Frontal cortex (tissue), 4 donors: Measurements from ENCODE around the gene ADD1. TPM values are rescaled to one million over a fixed set of nuclear protein-coding genes. Genes with fewer than 3 reads are reported as not detected.
A peak's percentile ranks its signal among the peaks of the same experiment; 100 is the strongest.

Source experiments
- DNase-seq, 2 donors: peaks; one replicate each; pipeline ENCODE4 v3.0.0; 2012; ENCODE audit warnings: low spot score in 2 of 2
- FAIRE-seq: peaks from 2 replicates; lab custom pipeline; 2012; peaks lifted over from hg19 to GRCh38; lab: Jason Lieb, UNC
- total RNA-seq: library from RNA; depleted of rRNA; stranded (reverse); fragments of >200 nt; gene quantifications from one replicate; pipeline ENCODE4 v1.2.3, GENCODE V29; 2014
- donor health status: control.
- donor health status: control.
- donor health status: control.

Gene ADD1
- total RNA-seq, 1 donor from 2014 or later = 178 TPM

DNA sequence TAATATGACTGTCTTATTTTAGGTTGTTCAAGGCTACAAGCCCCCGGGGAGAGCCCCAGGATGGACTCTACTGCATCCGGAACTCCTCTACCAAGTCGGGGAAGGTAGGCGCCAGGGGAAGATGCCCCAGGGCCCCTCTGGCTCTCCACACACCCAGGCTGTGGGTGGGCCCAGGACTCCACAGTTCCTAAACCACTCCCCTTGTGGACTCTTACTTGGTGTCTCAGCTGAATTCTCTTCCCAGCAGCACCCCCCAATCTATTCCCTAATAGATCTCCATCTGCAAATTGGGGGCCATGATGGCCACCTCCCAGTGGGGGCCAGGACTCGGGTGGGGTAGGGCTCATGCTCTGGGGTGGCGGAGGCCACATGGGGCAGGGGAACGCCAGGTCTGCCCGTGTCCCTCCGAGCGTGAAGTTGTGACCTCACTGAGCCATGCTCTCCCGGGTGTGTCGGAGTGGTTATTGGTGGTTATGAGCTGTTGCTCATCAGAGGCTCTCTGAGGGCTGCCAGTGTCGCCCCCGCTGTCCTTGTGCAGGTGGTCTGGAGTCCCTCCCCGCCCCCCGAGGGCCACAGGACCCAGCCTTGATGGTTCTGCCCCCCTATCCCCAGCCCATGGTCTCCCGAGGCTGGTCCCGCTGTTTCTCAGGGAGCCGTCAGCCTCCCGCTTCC, 11.2 kb upstream of the ADD1 start:
- FAIRE-seq (no peak), DNase-seq (peak in 1 of 2 donors; percentile 5)

DNA sequence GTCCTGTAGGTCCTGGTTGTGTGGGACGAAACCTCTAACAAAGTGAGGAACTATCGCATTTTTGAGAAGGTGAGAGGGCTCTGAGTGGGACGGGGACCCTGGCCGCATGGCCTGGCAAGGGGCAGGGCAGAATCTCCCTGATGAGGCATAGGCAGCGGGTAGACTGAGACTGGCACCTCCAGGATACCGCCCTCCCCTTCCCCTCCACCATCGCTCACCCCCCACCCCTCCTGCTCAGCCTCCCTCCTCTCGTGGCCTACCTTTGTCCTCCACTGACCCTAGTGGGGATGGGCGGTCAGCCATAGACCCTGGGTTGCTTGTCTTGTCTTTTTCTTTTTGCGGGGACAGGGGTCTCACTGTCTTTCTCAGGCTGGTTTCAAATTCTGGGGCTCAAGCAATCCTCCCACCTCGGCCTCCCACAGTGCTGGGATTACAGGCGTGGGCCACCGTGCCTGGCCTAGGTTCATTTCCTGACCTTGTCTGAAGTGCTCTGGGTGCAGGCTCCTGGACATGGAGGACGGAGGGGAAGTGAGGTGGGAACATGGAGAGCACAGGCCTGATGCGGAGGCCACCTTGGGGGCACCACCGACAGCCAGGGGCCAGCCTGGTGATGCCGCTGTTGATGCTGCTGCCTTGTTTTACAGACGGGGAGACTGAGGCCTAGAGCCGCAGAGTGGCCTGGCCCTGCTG, 10.5 kb upstream of the ADD1 start:
- DNase-seq (no peak), FAIRE-seq (no peak)

DNA sequence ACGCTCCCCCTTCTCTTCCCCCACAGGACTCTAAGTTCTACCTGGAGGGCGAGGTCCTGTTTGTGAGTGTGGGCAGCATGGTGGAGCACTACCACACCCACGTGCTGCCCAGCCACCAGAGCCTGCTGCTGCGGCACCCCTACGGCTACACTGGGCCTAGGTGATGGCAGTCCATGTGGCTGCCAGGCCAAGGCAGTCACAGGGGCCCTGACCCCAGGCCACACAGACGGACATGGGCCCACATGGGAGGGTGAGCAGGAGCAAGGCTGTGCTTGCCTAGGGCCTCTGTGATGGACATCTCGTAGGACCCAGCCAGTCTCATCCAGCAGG, 10.0 kb upstream of the ADD1 start:
- DNase-seq (no peak), FAIRE-seq (no peak)

DNA sequence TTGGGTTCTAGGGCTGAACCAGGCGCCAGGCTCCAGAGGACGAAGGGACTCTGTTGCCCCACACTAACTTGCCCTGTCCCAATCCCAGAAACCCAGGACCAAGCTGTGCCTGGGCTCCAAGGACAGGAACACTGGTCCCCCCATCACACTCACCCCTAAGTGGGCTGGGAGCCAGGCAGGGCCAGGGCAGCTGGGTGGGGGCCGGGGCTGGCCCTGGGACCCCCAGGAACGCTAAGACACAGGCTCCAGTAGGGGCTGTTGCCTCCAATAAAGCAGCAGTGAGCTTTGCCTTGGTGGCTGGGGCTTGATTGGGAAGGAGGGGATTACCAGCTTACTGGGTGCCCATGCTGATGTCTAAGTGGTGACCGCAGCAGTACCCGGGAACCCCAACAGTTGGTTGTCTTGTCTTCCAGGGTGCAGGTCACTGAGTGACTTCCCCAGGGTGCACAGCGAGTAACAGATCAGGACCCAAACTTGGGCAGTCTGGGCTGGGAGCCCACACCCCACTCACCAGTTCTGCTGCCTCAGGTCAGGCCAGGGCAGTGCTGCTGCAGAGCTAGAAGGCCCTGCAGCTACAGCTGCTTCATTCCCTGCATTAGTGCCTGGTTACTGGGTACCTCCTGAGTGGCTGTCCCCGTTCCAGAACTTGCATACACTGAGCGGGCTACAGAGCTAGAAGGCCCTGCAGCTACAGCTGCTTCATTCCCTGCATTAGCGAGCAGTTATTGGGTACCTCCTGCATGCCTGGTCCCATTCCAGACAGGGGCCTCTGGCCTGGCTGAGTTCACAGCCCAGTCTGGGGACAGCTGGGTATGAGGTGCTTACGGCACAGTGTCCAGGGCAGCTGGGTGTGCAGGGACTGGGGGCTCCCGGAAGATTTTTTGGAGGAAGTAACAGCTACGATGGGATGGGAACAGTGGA, 9.4 kb upstream of the ADD1 start:
- DNase-seq (no peak), FAIRE-seq (no peak)

DNA sequence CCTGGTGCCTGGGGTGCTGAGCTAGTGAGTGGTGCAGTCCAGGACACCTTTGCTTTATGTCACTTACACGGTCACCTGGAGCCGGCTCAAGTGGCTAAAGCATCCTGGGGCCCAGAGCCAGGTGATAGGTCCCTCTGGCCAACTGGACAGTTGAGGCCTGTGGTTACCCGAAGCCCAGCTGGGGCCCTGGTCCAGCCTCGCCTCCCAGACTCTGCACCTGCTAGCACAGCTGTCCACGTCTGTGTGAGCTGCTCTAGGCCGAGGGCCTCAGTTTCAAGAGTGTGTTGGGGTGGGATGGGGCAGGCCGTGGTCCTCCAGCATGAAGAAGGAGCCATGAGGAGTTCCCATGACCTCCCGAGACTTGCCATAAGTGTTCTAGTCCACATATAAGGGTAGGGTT, 7.7 kb upstream of the ADD1 start:
- FAIRE-seq = no peak
- no peak for DNase-seq

DNA sequence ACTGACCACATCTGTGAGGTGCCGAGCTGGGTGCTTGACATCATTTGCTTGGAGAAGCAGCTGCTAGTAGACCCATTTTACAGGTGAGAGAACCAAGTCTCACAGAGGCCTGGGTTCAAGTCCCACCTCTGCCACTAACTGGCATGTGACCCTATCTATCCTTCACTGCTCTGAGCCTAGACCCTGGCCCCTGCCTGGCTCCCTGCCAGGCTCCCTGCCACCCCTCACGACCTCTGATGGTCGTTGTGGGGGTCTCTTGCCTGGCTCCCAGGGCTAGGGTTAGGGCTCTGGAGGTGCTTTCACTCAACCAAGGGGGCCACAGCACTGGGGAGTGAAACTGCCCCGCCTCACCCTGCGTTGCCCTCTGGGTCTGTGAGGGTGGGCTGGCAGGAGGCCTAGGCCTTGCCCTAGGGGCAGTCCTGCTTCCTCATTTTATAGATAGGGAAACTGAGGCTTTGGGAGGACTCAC, 7.2 kb upstream of the ADD1 start:
- DNase-seq (no peak), FAIRE-seq (no peak)

DNA sequence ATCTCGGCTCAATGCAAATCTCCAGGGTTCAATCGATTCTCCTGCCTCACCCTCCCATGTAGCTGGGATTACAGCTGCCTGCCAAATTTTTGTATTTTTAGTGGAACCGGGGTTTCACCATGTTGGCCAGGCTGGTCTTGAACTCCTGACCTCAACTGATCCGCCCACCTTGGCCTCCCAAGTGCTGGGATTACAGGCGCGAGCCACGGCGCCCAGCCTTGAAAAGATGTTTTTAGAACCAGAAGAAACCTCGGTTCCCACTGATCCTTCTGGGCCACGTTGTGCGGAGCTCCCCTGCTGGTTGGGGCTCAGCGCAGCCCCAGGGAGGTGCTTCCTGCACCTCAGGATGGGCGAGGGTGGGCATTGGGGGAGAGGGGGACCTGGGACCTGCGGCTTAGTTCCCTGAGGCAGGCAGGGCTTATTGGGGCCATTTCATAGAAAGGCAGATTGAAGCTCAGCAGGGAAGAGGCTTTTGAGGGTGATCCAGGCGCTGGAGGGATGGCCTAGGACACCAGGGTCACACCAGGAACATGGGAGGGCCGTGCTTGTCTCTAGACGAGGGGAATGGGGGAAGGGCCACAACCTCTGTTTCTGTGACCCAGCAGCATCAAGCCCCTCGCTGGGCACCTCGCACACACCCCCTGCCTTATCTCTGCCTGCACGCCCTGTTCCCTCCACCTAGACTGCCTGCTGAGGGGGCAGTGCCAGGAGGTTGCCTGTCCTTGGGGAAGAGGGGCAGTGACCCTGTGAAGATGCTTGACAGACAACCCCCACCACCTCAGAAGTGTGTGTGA, 6.3 kb upstream of the ADD1 start:
- DNase-seq = no peak
- FAIRE-seq = no peak

DNA sequence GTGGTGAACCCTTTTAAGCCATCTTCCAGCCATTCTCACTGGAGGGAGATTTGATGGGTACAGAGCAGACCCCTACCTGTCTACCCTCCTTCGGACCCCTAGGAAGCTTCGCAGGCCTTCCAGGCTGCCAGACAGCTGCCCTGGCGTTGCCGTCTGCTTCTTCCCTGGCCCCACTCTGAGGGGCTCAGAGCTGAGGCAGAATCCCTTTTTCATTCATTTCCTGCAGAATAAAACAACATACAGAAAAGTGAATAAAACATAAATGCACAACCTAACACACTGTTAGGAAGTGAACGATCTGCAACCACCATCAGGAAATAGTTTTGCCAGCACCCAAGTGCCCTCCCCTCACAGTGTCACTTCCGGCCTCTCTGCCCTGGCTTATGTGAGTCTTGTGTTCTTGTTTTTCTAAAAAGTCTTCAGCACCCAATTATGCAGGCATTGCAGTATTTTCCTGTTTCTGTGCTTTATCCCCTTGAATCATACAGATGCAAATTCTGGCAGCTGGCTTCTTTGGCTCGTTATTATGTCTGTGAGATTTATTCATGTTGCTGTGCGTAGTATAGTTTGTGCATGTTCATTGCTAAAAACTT, 5.6 kb upstream of the ADD1 start:
- DNase-seq (peak in 1 of 2 donors; percentile 39), FAIRE-seq (no peak)

DNA sequence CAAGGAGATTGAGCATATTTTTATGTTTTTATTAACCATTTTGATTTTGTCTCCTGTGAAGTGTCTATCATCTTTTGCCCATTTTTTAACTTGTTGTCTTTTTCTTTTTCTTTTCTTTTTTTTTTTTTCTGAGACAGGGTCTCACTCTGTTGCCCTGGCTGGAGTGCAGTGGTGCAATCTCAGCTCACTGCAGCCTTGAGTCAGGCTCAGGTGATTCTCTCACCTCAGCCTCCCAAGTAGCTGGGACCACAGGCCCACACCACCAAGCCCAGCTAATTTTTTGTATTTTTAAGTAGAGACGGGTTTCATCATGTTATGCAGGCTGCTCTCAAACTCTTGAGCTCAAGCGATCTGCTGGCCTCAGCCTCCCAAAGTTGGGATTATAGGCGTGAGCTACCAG, 4.6 kb upstream of the ADD1 start:
- no peak for DNase-seq
- no peak for FAIRE-seq

DNA sequence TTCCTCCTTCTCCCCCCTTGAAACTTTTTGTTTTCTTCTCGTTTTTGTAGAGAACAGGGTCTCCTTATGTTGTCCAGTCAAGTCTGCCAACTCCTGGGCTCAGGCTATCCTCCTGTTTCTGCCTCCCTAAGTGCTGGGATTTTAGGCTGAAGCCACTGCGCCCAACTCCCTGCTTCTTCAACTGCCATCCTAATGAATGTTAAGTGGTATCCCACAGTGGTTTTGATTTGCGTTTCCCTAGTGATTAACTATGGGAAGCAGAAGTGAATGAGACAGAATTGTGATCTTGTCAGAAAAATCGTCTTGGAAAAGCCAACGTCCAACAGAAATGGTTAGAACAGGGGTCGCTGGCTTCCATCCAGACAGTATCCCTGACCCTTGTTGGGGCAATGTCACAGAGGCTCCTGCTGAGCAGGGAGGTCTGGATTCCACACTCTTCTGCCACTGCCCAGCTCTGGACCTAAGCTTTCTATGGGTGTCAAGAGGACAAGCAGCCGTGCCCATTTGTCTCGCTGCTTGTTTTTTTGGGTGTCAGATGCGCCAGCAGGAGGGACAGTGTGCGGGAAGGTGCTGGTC, 869 bp upstream of the ADD1 start:
- FAIRE-seq (no peak), DNase-seq (peak in 1 of 2 donors; percentile 54)

DNA sequence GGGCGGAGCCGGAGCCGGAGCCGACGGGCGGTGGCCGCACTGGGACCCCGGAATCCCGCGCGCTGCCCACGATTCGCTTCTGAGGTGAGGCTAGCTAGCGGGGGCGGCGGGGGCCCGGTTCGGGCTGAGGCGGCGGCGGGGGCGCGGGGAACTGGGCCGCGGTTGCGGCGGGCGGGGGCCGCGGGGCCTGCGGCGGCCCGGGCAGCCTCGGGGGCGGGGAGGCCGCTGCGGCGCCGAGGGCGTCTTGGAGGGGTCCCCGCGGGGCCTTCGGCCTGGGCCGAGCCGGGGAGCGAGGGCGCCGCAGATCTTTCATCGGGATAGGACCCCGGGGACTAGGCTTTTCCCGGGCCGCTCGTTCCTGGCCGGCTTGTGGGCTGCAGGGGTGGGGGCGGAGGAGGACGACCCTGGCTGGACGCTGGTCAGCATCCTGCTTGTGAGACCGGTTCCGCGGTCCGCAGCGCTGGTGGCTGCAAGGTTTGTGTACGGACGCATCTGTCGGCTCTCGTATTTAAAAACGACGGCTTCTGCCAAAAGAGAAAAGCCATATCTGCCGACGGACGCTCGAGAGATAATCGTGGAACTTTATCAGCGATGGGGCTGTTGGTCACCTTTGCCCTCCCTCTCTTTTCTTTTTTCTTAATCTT, 419 bp downstream of the ADD1 start:
- FAIRE-seq = no peak
- DNase-seq = no peak

DNA sequence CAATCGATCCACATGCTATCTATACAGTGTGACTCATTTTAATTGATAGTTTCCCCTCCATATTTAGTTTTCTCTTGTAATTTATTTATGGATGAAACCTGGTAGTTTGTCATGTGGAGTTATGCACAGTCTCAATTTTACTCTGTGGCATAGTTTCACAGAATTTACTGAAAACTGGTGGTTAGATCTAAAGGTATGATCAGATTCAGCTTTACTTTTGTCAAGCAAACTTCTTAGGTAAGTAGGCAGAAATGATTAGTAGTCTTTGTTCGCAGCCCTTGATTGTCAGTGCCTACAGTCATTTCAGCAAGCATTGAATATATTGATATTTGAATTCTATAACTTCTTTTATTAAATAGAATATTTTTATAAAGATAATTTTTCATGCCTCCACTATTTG, 2.5 kb downstream of the ADD1 start:
- no peak for FAIRE-seq
- no peak for DNase-seq

DNA sequence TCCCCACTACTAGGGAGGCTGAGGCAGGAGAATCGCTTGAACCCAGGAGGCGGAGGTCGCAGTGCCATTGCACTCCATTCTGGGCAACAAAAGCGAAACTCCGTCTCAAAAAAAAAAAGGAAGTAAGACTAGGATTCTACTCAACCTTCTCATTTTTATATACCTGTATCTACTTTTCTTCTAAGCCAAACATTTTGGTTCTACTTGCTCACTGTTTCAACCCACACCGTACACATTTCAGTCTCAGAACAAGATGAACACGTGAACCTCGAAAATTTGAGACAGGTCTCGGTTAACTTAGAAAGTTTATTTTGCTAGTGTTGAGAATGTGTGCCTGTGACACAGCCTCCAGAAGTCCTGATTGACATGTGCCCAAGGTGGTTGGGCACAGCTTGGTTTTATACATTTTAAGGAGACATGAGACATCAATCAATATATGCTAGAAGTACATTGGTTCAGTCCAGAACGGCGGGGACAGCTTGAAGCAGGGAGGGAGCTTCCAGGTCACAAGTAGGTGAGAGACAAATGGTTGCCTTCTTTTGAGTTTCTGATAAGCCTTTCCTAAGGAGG, 3.7 kb downstream of the ADD1 start:
- DNase-seq (no peak), FAIRE-seq (no peak)

DNA sequence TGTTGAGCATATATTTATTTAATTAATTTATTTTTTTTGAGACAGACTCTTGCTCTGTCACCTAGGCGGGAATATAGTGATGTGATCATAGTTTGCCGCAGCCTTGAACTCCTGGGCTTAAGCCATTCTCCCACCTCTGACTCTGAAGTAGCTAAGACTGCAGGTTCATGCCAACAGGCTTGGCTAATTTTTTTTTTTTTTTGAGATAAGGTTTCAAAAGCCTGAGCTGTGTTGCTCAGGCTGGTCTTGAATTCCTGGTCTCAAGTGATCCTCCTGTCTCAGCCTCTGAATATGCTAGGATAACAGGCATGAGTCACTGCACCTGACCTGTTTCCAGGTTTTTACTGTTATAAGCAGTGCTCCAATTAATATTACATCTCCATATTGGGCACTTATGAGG, 4.8 kb downstream of the ADD1 start:
- no peak for DNase-seq
- no peak for FAIRE-seq

DNA sequence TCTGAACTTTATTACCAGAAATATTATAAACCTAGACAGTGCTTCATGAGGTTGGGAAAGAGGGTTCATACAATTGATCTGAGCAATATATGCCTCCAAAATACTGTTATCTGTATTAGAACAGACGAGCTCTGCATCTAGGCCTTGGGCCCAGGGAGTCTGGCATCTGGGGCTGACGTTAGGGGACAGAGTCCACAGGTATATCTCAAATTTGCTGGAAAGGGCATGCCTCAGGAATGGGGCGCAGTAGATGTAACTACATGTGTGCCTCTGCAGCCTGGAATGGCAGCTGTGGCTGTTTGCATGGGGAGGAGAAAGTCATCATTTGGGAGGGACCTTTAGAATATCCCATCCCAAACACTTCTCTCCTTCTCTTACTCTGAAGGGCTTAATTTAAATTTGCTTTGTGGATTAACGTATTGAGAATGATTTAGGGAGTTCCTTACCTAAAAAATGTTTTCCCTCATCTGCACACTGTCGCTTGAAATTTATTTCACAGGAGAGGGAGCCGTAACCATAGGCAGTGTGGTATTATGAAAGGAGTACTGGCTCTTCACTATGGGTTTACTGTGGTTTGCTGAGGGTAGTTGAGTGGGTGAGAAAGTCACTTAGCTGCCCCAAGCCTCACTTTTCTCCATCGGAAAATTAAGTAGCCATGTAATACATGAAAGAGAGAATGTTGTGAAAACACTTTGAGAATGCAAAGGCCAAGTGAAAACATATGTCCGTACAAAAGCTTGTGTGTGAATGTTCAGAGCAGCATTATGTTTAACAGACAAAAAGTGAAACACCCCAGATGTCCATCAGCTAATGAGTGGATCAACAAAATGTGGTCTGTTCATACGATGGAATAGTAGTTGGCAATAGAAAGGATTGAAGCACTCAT, 5.9 kb downstream of the ADD1 start:
- no peak for FAIRE-seq
- no peak for DNase-seq

DNA sequence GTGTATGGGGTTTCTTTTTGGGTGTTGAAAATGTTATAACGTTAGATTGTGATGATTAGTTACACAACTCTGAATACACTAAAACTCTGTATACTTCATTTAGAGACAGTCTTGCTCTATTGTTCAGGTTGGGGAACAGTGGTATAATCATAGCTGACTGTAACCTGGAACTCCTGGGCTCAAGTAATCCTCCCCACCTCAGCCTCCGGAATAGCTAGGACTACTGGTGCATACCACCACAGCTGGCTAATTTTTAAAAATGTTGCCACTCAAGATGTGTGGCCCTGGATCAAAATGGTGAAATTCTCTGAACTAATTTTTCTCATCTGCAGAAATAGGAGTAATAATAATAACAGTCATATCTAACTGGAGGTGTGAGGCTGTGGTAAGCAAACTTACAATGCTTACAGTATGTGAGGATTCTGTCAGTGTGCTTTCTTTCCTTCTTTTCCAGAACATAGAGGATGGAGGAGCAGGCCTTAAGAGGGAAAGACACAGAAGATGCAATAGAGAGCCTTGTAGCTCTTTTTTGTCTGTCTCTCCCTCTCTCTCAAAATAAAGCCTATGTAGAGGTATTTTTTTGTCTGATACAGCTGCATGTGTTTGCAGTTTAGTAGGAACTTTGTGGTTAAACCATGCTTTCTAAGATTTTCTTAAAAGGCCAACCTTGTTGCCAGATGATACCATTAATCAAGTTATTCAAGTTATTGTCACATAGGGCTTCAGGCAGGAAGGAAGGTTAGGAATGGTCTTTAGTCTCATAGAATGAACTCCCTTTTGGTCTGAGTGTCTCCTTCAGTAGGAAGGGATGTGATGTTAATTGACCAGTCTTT, 7.5 kb downstream of the ADD1 start:
- FAIRE-seq (no peak), DNase-seq (no peak)

DNA sequence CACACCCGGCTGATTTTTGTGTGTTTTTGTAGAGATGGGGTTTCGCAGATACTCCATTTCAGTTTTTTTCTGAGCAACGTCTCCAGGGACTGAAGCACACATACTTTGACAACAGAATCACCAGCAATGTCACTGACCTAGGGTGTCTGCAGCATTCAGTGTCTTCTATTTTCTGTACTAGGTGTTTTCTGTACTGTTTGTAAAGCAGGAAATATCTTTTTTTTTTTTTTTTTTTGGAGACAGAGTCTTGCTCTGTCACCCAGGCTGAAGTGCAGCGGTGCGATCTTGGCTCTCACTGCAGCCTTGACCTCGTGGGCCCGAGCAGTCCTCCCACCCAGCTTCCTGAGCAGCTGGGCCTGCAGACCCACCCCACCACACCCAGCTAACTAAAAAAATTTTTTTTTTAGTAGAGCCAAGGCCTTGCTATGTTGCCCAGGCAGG, 8.9 kb downstream of the ADD1 start:
- FAIRE-seq (no peak), DNase-seq (no peak)
